Measurements from ENCODE around the gene CNTNAP2. TPM values are rescaled to one million over a fixed set of nuclear protein-coding genes. Genes with fewer than 3 reads are reported as not detected.
"Not testable (repeated sequence)": the region's sequence is repeated elsewhere in the genome, so short reads cannot be mapped to it uniquely, and the experiment has no call there.

CNTNAP2 gene
- total RNA-seq, 2 experiments from 2014 or later, result 0.19 to 0.22 TPM

DNA sequence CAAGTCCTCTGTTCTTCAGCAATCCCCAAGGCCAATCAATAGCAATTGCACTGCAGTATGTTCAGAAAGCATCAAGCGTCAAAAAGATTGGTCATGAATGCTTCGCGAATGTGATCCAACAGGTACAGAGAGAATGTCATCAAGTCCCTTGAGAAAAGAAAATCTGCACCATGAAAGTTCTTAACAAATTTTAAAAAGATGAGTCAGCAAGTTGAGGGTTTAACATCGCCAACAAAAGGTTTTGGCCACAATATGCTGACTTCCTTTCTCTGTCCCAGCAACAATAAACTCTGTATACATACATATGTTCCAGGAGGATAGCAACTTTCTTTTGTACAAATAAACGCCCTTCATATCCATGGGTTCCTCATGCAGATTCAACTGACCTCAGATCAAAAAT lies 2305.4 kb downstream of the CNTNAP2 start:
- no peaks in the 10 kb centered on the region for H3K4me1 Mint-ChIP-seq
- H3K27ac Mint-ChIP-seq, result no peak overlapping the region
- DNase-seq, result no peak
- peaks cover 45% of the 10 kb centered on the region for H3K27me3 Mint-ChIP-seq
- peaks cover 9% of the 10 kb centered on the region for H3K9me3 Mint-ChIP-seq
- H3K4me3 Mint-ChIP-seq, result no peak overlapping the region
- H3K36me3 Mint-ChIP-seq, result no peaks in the 10 kb centered on the region

GRCh38 chr7:148426393-148426792 lies 2309.8 kb downstream of the CNTNAP2 start:
- H3K36me3 Mint-ChIP-seq, H3K4me3 Mint-ChIP-seq, H3K4me1 Mint-ChIP-seq, H3K9me3 Mint-ChIP-seq, DNase-seq, H3K27ac Mint-ChIP-seq: not testable (repeated sequence)
- peaks cover 23% of the 10 kb centered on the region for H3K27me3 Mint-ChIP-seq

DNA sequence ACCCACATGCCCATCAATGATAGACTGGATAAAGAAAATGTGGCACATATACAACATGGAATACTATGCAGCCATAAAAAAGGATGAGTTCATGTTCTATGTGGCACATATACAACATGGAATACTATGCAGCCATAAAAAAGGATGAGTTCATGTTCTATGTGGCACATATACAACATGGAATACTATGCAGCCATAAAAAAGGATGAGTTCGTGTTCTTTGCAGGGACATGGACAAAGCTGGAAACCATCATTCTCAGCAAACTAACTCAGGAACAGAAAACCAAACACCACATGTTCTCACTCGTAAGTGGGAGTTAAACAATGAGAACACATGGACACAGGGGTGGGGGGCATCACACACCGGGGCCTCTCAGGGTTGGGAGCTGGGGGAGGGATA lies 2314.1 kb downstream of the CNTNAP2 start:
- H3K9me3 Mint-ChIP-seq, H3K4me1 Mint-ChIP-seq, H3K36me3 Mint-ChIP-seq, DNase-seq, H3K27ac Mint-ChIP-seq, H3K27me3 Mint-ChIP-seq, H3K4me3 Mint-ChIP-seq: not testable (repeated sequence)

GRCh38 chr7:148433521-148434180 lies 2317.1 kb downstream of the CNTNAP2 start:
- Mint-ChIP-seq H3K9me3 (no peaks in the 10 kb centered on the region), H3K36me3 (no peaks in the 10 kb centered on the region), H3K27ac (no peak overlapping the region), H3K27me3 (no peaks in the 10 kb centered on the region), H3K4me1 (no peaks in the 10 kb centered on the region), H3K4me3 (no peak overlapping the region)
- DNase-seq, result no peak

DNA sequence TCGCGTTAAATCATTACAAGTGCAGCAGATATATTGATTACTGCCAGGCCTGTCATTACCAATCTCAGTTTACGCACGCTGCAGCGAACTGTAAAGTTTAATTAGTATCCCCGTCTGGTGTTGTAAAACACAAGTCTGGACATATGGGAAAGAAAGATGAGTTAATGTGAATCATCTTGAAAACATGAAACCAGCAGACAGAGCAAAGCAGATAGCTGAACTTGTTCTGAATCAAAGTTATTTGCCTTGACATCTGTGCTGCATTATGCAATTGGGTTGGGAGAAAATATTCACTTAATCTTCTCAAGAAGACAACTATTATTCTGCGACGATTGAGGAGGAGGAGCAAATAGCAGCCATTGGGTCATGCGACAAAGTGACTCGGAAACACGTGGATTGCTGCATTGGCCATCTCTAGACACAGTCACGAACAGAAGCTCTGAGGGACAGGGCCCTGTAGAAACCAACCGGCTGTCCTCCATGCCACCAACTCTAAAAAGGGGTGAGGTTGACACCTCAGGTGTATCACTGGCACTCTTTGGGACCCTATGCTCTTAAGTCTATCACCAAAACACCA lies 2317.7 kb downstream of the CNTNAP2 start:
- no peaks in the 10 kb centered on the region for H3K9me3 Mint-ChIP-seq
- no peak for DNase-seq
- no peak overlapping the region for H3K4me3 Mint-ChIP-seq
- H3K36me3 Mint-ChIP-seq, result no peaks in the 10 kb centered on the region
- H3K27me3 Mint-ChIP-seq, result no peaks in the 10 kb centered on the region
- H3K4me1 Mint-ChIP-seq, result no peaks in the 10 kb centered on the region
- no peak overlapping the region for H3K27ac Mint-ChIP-seq

DNA sequence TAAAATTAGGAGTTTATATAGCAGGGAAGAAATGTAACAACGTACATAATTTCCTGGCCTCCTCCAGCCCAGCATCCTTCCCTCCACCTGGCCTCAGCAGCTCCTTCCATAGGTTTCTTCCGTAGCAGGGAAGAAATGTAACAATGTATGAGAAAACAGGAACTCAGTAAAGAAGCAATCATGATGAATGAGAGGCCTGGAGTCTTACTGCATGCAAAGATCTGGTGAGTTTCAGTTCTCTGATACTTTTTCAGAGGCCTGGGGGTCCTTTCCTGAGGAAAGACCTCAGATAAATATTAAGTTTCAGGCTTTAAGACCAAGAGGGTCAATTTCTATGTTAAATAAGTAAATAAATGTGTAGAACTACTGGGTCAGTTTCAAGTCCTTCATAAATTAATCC lies 2318.3 kb downstream of the CNTNAP2 start:
- Mint-ChIP-seq H3K9me3 (no peaks in the 10 kb centered on the region), H3K27me3 (no peaks in the 10 kb centered on the region), H3K4me3 (no peak overlapping the region), H3K27ac (no peak overlapping the region), H3K4me1 (no peaks in the 10 kb centered on the region), H3K36me3 (no peaks in the 10 kb centered on the region)
- DNase-seq, result no peak

GRCh38 chr7:148435715-148436114 lies 2319.1 kb downstream of the CNTNAP2 start:
- no peaks in the 10 kb centered on the region for H3K9me3 Mint-ChIP-seq
- H3K4me3 Mint-ChIP-seq, result no peak overlapping the region
- DNase-seq, result no peak
- no peaks in the 10 kb centered on the region for H3K27me3 Mint-ChIP-seq
- no peak overlapping the region for H3K27ac Mint-ChIP-seq
- H3K36me3 Mint-ChIP-seq, result no peaks in the 10 kb centered on the region
- no peaks in the 10 kb centered on the region for H3K4me1 Mint-ChIP-seq

DNA sequence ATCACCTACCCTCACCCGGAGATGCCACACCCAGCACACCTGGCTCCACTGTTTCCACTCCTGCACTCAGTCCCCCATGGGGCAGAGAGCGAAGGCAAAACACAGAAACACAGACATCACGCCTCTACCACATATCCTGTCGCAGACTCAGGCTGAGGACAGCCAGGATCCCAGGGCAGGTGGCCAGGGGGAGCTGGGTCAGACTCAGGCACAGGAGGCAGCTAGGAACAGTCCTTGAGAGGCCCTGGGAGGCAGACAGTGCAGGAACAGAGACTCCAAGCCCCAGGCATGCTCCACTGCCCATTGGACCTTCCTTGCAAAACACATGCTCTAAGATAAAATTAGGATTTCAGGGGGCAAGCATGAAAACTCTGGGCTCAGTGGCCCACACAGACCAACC lies 2319.5 kb downstream of the CNTNAP2 start:
- no peak for DNase-seq
- H3K4me1 Mint-ChIP-seq, result no peaks in the 10 kb centered on the region
- no peaks in the 10 kb centered on the region for H3K36me3 Mint-ChIP-seq
- no peaks in the 10 kb centered on the region for H3K27me3 Mint-ChIP-seq
- no peak overlapping the region for H3K27ac Mint-ChIP-seq
- no peak overlapping the region for H3K4me3 Mint-ChIP-seq
- H3K9me3 Mint-ChIP-seq, result no peaks in the 10 kb centered on the region

DNA sequence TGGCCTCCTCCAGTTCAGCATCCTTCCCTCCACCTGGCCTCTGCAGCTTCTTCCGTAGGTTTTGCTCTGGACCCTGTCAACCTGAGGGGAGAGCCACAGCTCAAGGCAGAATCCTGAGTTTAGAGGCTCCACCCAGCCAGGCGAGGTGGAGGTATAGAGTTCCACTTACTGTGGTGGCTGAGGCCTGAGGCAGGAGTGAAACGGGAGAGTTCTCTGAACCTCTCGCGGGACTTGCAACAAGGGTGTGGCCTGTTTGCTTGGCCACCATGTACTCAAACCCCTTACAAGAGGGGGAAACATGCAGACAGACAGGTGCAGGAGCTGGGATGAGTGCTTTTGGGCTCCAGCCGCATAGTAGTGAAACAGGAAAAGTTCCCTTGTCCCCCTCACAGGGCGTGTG lies 2320.0 kb downstream of the CNTNAP2 start:
- Mint-ChIP-seq H3K4me1 (no peaks in the 10 kb centered on the region), H3K27ac (no peak overlapping the region), H3K27me3 (no peaks in the 10 kb centered on the region), H3K4me3 (no peak overlapping the region), H3K36me3 (no peaks in the 10 kb centered on the region), H3K9me3 (no peaks in the 10 kb centered on the region)
- no peak for DNase-seq

- H3K36me3 Mint-ChIP-seq, result no peaks in the 10 kb centered on the region
- no peaks in the 10 kb centered on the region for H3K9me3 Mint-ChIP-seq
- no peak for DNase-seq
- no peaks in the 10 kb centered on the region for H3K4me1 Mint-ChIP-seq
- H3K4me3 Mint-ChIP-seq, result no peak overlapping the region
- no peaks in the 10 kb centered on the region for H3K27me3 Mint-ChIP-seq
- no peak overlapping the region for H3K27ac Mint-ChIP-seq
These were observed 2320.4 kb downstream of the CNTNAP2 start for GRCh38 chr7:148437043-148437442.

DNA sequence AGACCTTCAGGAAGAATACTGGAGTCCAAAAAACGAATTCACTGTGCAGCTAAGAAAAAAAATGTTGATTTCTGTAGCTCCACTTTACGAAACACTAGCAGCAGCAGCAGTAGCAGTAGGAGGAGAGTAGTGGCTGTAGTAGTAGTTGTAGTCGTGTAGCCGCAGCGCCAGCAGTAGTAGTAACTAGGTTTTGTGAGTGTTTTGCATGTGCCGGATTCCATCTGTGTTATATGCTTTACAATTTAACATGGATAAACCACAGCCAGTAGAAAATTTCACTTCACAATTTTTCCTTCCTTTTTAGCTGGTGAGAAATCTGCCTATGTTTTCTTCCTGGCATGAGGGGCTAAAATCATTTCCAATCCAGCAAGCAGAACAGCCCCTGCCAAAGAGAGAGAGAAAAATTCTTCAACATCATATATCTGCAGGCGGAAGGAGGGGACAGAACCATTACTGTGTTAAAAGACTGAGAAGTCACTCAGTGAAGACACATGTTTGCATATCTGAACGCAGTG lies 2325.6 kb downstream of the CNTNAP2 start:
- Mint-ChIP-seq H3K9me3 (peaks cover 2% of the 10 kb centered on the region), H3K4me1 (no peaks in the 10 kb centered on the region), H3K4me3 (no peak overlapping the region), H3K27ac (no peak overlapping the region), H3K36me3 (no peaks in the 10 kb centered on the region), H3K27me3 (no peaks in the 10 kb centered on the region)
- DNase-seq, result no peak

DNA sequence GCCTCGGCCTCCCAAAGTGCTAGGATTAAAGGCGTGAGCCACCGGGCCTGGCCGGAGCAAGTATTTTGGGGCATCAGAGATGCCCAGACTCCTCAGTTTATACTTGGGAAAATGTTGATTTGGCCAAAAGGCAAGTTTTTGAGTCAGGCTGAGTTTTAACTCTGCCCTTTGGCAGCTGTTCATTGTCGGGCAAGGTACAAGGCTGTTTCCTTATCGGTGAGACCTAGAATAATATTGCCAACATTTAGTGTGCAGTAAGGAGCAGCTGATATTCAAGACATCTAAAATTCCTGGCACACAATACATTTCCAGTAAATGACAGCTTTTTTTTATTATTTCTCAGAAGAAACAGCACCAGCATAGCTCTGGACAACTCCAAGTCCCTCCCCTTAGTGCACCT lies 2326.3 kb downstream of the CNTNAP2 start:
- Mint-ChIP-seq H3K36me3 (no peaks in the 10 kb centered on the region), H3K4me1 (no peaks in the 10 kb centered on the region), H3K4me3 (no peak overlapping the region), H3K27ac (no peak overlapping the region), H3K9me3 (peaks cover 2% of the 10 kb centered on the region), H3K27me3 (no peaks in the 10 kb centered on the region)
- DNase-seq, result no peak

- no peak for DNase-seq
- Mint-ChIP-seq H3K27ac (no peak overlapping the region), H3K27me3 (peaks cover 3% of the 10 kb centered on the region), H3K36me3 (no peaks in the 10 kb centered on the region), H3K9me3 (peaks cover 2% of the 10 kb centered on the region), H3K4me3 (no peak overlapping the region), H3K4me1 (no peaks in the 10 kb centered on the region)
These were observed 2328.9 kb downstream of the CNTNAP2 start for GRCh38 chr7:148445260-148446044.

DNA sequence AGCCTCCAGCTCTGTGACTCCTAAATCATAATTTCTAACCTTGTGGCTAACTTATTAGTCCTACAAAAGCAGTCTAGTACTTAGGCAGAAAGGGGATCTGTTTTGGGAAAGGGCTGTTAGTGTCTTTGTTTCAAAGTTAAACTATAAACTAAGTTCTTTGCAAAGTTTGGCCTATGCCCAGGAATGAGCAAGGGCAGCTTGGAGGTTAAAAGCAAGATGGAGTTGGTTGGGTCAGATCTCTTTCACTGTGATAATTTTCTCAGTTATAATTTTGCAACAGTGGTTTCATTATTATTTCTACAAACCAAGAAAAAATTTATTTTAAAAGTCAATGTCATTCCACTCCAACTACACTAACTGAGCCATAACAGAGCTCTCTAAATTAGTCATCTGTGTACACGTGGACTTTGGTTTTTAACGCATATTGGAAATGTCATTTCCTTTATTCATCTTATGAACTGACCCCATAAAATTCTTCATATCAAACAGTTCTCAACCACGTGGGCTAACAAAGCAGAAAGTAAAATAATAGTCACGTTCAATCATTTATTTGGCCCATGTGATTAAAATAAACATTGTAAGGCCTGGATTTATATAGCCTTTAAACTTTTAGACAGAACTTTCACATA lies 2330.7 kb downstream of the CNTNAP2 start:
- no peak overlapping the region for H3K4me3 Mint-ChIP-seq
- H3K27me3 Mint-ChIP-seq, result peaks cover 6% of the 10 kb centered on the region
- H3K4me1 Mint-ChIP-seq, result no peaks in the 10 kb centered on the region
- no peaks in the 10 kb centered on the region for H3K36me3 Mint-ChIP-seq
- H3K9me3 Mint-ChIP-seq, result peaks cover 2% of the 10 kb centered on the region
- DNase-seq, result no peak
- no peak overlapping the region for H3K27ac Mint-ChIP-seq

- not testable (repeated sequence) for DNase-seq, H3K36me3 Mint-ChIP-seq, H3K4me1 Mint-ChIP-seq, H3K9me3 Mint-ChIP-seq, H3K27ac Mint-ChIP-seq, H3K4me3 Mint-ChIP-seq
- peaks cover 12% of the 10 kb centered on the region for H3K27me3 Mint-ChIP-seq
These were observed 2334.9 kb downstream of the CNTNAP2 start for GRCh38 chr7:148451526-148451925.

Data from activated naive CD8-positive, alpha-beta T cell treated with anti-CD3 and anti-CD28 coated beads for 36 hours (primary cell).